Neural cell (in vitro differentiated cells): Measurements from ENCODE around the gene PRPF38B.

Experiments
- CTCF ChIP-seq: fragments of 450-650 bp; IDR thresholded peaks from 2 replicates; pipeline ENCODE4 v1.5.1; 2014; ENCODE audit warnings: antibody characterized with exemption, mild to moderate bottlenecking, moderate library complexity; ENCODE audit not compliant: poor library complexity, severe bottlenecking
- EZH2 ChIP-seq: fragments of 200-600, 300-800 bp; shearing (Covaris generic), sonication (generic); IDR thresholded peaks from 2 replicates; pipeline ENCODE4 v1.6.1; 2014; ENCODE audit warnings: antibody characterized with exemption, low read length, borderline replicate concordance, mild to moderate bottlenecking; ENCODE audit not compliant: insufficient read depth, poor library complexity, severe bottlenecking
- POLR2AphosphoS5 ChIP-seq: IDR thresholded peaks from 2 replicates; pipeline ENCODE4 v1.6.1; 2012
- TAF1 ChIP-seq: IDR thresholded peaks from 2 replicates; pipeline ENCODE4 v1.6.1; 2012; ENCODE audit warnings: low read depth
- TF ChIP-seq, protein P1 (sequence below): IDR thresholded peaks from 2 replicates; pipeline ENCODE4 v1.6.1; 2012; ENCODE audit warnings: borderline replicate concordance

- TF ChIP-seq CTCF (no peak), TAF1 (no peak), EZH2 (no peak), POLR2AphosphoS5 (no peak)
- TF ChIP-seq, protein P1, sequence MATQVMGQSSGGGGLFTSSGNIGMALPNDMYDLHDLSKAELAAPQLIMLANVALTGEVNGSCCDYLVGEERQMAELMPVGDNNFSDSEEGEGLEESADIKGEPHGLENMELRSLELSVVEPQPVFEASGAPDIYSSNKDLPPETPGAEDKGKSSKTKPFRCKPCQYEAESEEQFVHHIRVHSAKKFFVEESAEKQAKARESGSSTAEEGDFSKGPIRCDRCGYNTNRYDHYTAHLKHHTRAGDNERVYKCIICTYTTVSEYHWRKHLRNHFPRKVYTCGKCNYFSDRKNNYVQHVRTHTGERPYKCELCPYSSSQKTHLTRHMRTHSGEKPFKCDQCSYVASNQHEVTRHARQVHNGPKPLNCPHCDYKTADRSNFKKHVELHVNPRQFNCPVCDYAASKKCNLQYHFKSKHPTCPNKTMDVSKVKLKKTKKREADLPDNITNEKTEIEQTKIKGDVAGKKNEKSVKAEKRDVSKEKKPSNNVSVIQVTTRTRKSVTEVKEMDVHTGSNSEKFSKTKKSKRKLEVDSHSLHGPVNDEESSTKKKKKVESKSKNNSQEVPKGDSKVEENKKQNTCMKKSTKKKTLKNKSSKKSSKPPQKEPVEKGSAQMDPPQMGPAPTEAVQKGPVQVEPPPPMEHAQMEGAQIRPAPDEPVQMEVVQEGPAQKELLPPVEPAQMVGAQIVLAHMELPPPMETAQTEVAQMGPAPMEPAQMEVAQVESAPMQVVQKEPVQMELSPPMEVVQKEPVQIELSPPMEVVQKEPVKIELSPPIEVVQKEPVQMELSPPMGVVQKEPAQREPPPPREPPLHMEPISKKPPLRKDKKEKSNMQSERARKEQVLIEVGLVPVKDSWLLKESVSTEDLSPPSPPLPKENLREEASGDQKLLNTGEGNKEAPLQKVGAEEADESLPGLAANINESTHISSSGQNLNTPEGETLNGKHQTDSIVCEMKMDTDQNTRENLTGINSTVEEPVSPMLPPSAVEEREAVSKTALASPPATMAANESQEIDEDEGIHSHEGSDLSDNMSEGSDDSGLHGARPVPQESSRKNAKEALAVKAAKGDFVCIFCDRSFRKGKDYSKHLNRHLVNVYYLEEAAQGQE, result no peak
Observed at GRCh38 chr1:108708691-108709660, 16.9 kb downstream of the PRPF38B start.
